Stromal cell of bone marrow (primary cell): ENCODE measurements around the gene OR5AS1.
"Not testable (repeated sequence)": the region's sequence is repeated elsewhere in the genome, so short reads cannot be mapped to it uniquely, and the experiment has no call there.

Experiments
- DNase-seq: peaks from one replicate; pipeline ENCODE4 v3.0.0-alpha.2; 2012; ENCODE audit warnings: low read depth

Gene OR5AS1

GRCh38 chr11:56027354-56027753, at the start of gene OR5AS1:
Gene OR5AS1 (plus strand): TSS chr11:56027654. CDS start chr11:56030419, 2,765 bp downstream.
- DNase-seq, result no peak

DNA sequence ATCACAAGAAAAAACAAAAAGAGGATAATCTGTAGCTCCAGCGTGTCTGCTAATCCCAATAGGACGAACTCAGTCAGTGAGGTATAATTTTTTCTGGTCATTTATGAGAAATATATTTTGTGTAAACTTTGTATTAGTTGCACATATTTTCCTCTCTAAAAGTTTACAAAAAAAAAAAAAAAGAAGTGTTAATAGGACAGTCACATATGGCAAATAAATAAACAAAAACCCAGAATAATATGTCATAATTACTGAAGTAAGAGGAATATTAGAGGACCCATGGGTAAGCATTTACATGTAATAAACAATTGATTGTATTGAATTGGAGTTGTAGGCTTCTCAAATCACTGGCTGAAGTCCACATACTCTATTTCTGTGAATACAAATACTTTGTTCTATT, 32.9 kb upstream of the OR5AS1 start, which contains the start of gene OR5F1:
Gene OR5F1 (minus strand): TSS at position 101 of the 400 bp plus-strand sequence. CDS start 0 bp downstream, at position 101.
- no peak for DNase-seq

DNA sequence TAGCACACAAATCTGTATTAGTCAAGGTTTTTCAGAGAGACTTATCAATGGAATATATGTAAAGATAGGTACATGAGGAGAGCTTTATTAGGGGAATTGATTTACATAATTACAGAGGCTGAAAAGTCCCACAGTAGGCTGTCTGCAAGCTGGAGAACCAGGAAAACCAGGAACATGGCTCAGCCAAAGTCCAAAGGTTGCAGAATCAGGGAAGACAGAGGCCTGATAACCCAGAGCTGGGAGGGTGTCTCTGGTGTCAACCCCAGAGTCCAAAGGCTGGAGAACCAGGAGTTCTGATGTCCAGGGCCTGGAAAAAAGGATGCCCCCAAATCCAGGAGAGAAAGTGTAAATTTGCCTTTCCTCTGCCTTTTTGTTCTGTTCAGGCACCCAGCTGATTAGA, 16.7 kb upstream of the OR5AS1 start:
- no peak for DNase-seq

- no peak for DNase-seq
These were observed 13.6 kb upstream of the OR5AS1 start for GRCh38 chr11:56013805-56014204.

GRCh38 chr11:56045538-56045937, 18.1 kb downstream of the OR5AS1 start:
- DNase-seq, result no peak

DNA sequence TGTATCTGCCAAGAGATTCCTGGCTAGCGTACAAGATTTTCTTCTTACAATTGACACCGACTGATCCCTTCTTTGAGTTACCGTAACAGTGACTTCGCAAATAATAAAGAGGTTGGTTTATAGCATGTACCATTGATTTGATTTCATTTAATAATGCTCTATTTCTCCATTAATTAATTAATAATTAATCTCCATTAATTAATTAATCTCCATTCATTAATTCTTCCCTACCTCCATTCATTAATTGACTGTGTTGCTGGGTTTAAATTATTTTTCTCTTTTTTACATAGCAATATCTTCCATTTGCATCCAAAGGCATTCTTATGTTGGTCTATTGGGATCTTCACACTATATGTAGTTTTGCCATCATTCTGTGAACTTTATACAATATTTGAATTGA, 21.0 kb downstream of the OR5AS1 start:
- no peak for DNase-seq

DNA sequence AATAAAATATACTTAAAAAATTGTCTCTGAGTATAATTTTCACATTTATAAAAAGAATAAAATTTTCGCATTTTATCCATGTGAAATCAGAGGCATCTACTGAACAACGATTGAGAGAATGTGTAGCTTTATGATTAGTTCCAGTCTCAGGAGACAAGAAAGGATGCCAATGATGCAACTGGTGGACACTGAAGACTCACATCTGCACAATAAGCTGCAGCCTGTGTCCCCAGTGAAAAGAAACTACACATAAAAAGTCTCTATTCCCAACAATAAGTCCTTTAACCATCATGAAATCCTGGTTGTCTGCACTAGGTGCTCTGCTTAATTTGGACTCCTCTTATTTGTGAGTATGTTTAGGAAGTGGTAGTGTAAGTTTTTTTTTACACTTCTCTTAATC, 22.0 kb downstream of the OR5AS1 start:
- DNase-seq, result no peak

DNA sequence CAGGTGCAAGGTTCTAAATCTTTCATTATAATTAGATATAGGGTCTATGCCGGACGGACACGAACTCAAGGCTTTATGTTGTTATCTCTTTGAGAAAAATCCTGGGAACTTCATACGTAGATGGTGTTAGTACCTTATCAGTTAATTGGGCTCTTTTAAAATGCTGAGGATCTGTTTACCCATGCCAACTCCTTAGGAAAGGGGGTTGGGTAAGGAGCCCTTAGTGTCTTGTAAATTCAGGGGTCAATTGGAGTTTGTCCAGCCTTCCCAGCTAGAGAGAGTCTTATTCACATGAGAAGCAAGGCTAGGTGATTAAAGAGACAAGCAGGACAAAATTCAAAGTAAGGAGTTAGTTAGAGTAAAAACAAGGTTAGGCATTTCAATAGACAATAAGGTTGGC, 28.9 kb downstream of the OR5AS1 start:
- DNase-seq, result not testable (repeated sequence)

- DNase-seq, result not testable (repeated sequence)
These were observed 30.3 kb downstream of the OR5AS1 start for GRCh38 chr11:56057661-56058237.

GRCh38 chr11:56058260-56058780, 30.9 kb downstream of the OR5AS1 start:
- DNase-seq, result not testable (repeated sequence)

- no peak for DNase-seq
These were observed 39.5 kb downstream of the OR5AS1 start for GRCh38 chr11:56066980-56067379.
